Astrocyte of the cerebellum (primary cell): Measurements from ENCODE around the gene SRD5A3.
"Not testable (repeated sequence)": the region's sequence is repeated elsewhere in the genome, so short reads cannot be mapped to it uniquely, and the experiment has no call there.

ENCODE experiments used
- DNase-seq: peaks from one replicate; pipeline ENCODE4 v3.0.0-alpha.2; 2011; ENCODE audit warnings: low read depth
- H3K4me3 ChIP-seq: 2 replicates; pipeline ENCODE4 v1.5.1; 2011; ENCODE audit warnings: mild to moderate bottlenecking, low read depth, low read length, moderate library complexity
- CTCF ChIP-seq: IDR thresholded peaks from 2 replicates; pipeline ENCODE4 v1.5.1; 2012; ENCODE audit warnings: low read length, low read depth, moderate library complexity, mild to moderate bottlenecking; ENCODE audit errors: missing control alignments
- in situ Hi-C: cut with HindIII; loops from 2 replicates; pipeline ENCODE4 v1.10.0; 2017; ENCODE audit warnings: low sequenced_read_pairs

Gene SRD5A3

DNA sequence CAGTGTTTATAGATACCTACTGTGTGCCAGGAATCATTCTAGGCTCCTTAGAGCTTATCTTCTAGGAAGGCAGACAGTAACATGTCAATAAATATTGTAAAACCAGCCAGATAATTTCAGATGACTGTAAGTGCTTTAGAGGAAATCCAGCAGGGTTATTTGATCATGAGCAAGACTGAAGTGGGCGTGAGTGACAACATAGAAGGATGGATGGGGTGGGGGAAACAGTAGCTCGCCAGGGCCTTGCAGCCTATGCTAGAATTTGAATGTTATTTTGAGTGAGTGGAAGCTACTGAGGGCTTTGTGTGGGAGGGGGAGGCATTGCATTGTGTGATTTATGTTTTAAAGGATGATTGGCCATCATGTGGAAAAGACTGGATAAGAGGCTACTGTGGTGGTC, 6.7 kb downstream of the SRD5A3 start:
- no peak for DNase-seq
- in situ Hi-C loops = no loop called here
- H3K4me3 ChIP-seq = no peak overlapping the region
- TF ChIP-seq CTCF = no peak

DNA sequence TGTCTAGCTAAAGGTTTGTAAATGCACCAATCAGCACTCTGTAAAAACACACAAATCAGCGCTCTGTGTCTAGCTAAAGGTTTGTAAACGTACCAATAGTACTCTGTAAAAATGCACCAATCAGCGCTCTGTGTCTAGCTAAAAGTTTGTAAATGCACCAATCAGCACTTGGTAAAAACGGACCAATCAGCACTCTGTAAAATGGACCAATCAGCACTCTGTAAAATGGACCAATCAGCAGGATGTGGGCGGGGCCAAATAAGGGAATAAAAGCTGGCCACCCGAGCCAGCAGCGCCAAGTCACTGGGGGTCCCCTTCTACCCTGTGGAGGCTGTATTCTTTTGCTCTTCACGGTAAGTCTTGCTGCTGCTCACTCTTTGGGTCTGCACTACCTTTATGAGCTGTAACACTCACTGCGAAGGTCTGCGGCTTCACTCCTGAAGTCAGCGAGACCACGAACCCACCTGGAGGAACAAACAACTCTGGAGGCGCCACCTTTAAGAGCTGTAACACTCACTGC, 7.2 kb downstream of the SRD5A3 start:
- DNase-seq, H3K4me3 ChIP-seq, in situ Hi-C loops: not testable (repeated sequence)

DNA sequence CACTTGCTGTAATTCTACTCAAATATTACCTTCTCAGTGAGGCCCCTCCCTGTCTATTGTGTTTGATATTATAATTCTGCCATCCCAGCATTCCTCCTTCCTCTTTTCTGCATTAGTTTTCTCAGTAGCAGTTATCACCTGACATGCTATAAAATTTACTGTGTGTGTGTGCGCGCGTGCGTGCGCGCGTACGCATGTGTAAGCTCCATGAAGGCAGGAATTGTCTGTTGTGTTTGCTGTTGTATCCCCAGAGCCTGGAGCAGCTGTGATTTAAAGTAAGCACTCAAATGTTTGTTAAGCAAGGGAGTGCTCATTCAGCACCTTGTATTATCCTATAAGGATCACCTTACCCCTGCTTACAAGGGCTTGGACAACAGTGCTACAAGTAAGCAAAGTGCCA, 8.6 kb downstream of the SRD5A3 start:
- DNase-seq = no peak
- TF ChIP-seq CTCF = no peak
- in situ Hi-C loops = no loop called here
- H3K4me3 ChIP-seq = no peak overlapping the region

GRCh38 chr4:55355555-55355954, 9.5 kb downstream of the SRD5A3 start:
- in situ Hi-C loops = no loop called here
- DNase-seq = no peak
- H3K4me3 ChIP-seq = no peak overlapping the region
- no peak for TF ChIP-seq CTCF

- no peak overlapping the region for H3K4me3 ChIP-seq
- no peak for DNase-seq
- in situ Hi-C loops = no loop called here
- no peak for TF ChIP-seq CTCF
Observed at GRCh38 chr4:55356991-55357461, 11.0 kb downstream of the SRD5A3 start.

DNA sequence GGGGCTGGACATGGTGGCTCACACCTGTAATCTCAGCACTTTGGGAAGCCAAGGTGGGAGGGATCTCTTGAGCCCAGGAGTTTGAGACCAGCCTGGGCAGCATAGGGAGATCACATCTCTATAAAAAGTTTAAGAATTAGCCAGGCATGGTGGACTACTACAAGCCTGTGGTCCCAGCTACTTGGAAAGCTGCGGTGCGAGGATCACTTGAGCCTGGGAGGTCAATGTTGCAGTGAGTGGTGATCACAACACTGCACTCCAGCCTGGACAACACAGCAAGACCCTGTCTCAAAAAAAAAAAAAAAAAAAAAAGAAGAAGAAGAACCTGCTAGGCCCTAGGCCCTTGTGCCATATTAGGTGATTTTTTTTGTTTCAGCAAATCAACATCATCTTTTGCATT, 12.2 kb downstream of the SRD5A3 start:
- in situ Hi-C loops = no loop called here
- DNase-seq = no peak
- H3K4me3 ChIP-seq = no peak overlapping the region
- no peak for TF ChIP-seq CTCF

- DNase-seq = peak; percentile 53
- in situ Hi-C loops = no loop called here
Observed at GRCh38 chr4:55358668-55359067, 12.6 kb downstream of the SRD5A3 start.

More at GRCh38 chr4:55358668-55359067, 12.6 kb downstream of the SRD5A3 start:
- no peak for TF ChIP-seq CTCF
- no peak overlapping the region for H3K4me3 ChIP-seq
